ENCODE data around the gene MOB3A. TPM values are rescaled to one million over a fixed set of nuclear protein-coding genes. Genes with fewer than 3 reads are reported as not detected.

Gene MOB3A
- total and polyA plus RNA-seq, 10 of the 15 experiments (the other 5 are each of a cell fraction or from before 2014, with no cell fraction given) = 7.5 to 229 (median 79.4) TPM

DNA sequence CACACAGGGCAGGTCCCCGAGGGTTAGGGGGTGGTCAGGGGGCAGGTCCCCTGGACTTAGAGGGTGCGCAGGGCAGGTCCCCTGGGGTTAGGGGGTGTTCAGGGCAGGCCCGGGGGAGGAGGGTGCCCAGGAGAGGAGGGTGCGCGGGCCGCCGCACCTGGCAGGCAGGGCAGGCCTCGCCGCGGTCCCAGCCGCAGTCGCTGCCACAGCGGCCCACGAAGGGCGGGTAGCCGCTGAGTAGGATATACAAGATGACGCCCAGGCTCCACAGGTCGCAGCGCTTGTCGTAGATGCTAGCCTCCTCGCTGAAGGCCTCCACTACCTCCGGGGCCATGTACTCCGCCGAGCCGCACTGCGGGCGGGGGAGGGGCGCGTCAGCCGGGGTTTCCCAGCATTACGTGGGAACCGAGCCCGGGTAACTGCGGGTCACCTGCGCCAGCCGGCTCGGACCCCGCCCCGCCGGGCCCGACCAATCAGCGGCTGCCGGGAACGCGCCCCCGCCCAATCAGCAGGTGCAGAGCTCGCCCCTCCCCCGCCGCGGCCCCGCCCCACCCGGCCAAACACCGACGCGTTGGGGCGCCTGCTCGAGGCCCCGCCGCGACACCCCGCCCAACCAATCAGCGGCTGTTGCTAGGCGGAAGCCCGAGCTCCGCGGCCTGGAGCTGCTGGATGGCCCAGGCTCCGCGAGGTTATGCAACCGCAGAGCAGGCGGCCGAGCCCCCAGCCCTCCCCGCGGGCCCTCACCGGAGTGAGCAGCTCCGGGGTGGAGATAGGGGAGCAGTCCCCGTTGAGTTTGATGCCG, 54.2 kb downstream of the MOB3A start (continued):
- TF ChIP-seq, protein P1, sequence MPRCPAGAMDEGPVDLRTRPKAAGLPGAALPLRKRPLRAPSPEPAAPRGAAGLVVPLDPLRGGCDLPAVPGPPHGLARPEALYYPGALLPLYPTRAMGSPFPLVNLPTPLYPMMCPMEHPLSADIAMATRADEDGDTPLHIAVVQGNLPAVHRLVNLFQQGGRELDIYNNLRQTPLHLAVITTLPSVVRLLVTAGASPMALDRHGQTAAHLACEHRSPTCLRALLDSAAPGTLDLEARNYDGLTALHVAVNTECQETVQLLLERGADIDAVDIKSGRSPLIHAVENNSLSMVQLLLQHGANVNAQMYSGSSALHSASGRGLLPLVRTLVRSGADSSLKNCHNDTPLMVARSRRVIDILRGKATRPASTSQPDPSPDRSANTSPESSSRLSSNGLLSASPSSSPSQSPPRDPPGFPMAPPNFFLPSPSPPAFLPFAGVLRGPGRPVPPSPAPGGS (IDR thresholded peaks at IDR 0.05; ENCODE audit: borderline replicate concordance, insufficient read depth, low read depth, low read length, poor library complexity, severe bottlenecking) = peak; percentile 8
- TF ChIP-seq CBFB (IDR thresholded peaks at IDR 0.05; ENCODE audit: low read depth) (no peak; the same call in 1 of the 2 replicates), SP1 (IDR thresholded peaks at IDR 0.05; ENCODE audit: low read depth, low read length) (peak; percentile 86), FOXK2 (IDR thresholded peaks at IDR 0.05) (no peak), MEF2A (IDR thresholded peaks at IDR 0.05; ENCODE audit: insufficient read depth, low read depth, low read length) (no peak), ZNF207 (IDR thresholded peaks at IDR 0.05; ENCODE audit: borderline replicate concordance) (peak; percentile 61; the same call in 1 of the 2 replicates), NR2C2 (IDR thresholded peaks at IDR 0.05; ENCODE audit: borderline replicate concordance, control insufficient read depth, insufficient read length, low read depth) (no peak), POLR2AphosphoS5 (IDR thresholded peaks at IDR 0.05; ENCODE audit: low read length) (peak; percentile 74), PML (IDR thresholded peaks at IDR 0.05; ENCODE audit: low read length) (no peak; the same call in 1 of the 2 replicates), YBX1 (IDR thresholded peaks at IDR 0.05) (no peak), SMAD5 (IDR thresholded peaks at IDR 0.05; ENCODE audit: low read depth) (peak; percentile 40; the same call in 1 of the 2 replicates), TCF12 (IDR thresholded peaks at IDR 0.05; ENCODE audit: low read depth, low read length) (peak; percentile 81), SREBF2 (IDR thresholded peaks at IDR 0.05; ENCODE audit: low read length) (0 out of 2 replicates have a peak, but pooled peaks have one; percentile 18), CBX5 (IDR thresholded peaks at IDR 0.05; ENCODE audit: low read depth) (no peak), HCFC1 (IDR thresholded peaks at IDR 0.05; ENCODE audit: low read length) (no peak), CEBPB (IDR thresholded peaks at IDR 0.05; ENCODE audit: borderline replicate concordance in 1 of 2, low read depth in 2 of 2, low read length in 2 of 2) (peak in 1 of 2 experiments; percentile 95; a peak in 2 of 4 replicates), SREBF1 (IDR thresholded peaks at IDR 0.05; ENCODE audit: low read length) (no peak), EED (IDR thresholded peaks at IDR 0.05; ENCODE audit: low read depth) (peak; percentile 10; the same call in 1 of the 2 replicates)
- TF ChIP-seq, protein P2, sequence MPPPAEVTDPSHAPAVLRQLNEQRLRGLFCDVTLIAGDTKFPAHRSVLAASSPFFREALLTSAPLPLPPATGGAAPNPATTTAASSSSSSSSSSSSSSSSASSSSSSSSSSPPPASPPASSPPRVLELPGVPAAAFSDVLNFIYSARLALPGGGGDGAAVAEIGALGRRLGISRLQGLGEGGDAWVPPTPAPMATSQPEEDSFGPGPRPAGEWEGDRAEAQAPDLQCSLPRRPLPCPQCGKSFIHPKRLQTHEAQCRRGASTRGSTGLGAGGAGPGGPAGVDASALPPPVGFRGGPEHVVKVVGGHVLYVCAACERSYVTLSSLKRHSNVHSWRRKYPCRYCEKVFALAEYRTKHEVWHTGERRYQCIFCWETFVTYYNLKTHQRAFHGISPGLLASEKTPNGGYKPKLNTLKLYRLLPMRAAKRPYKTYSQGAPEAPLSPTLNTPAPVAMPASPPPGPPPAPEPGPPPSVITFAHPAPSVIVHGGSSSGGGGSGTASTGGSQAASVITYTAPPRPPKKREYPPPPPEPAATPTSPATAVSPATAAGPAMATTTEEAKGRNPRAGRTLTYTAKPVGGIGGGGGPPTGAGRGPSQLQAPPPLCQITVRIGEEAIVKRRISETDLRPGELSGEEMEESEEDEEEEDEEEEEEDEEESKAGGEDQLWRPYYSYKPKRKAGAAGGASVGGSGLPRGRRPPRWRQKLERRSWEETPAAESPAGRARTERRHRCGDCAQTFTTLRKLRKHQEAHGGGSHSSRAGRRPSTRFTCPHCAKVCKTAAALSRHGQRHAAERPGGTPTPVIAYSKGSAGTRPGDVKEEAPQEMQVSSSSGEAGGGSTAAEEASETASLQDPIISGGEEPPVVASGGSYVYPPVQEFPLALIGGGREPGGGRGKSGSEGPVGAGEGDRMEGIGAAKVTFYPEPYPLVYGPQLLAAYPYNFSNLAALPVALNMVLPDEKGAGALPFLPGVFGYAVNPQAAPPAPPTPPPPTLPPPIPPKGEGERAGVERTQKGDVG (CRISPR knock-in tag; IDR thresholded peaks at IDR 0.05) = no peak
- TF ChIP-seq, protein P3, sequence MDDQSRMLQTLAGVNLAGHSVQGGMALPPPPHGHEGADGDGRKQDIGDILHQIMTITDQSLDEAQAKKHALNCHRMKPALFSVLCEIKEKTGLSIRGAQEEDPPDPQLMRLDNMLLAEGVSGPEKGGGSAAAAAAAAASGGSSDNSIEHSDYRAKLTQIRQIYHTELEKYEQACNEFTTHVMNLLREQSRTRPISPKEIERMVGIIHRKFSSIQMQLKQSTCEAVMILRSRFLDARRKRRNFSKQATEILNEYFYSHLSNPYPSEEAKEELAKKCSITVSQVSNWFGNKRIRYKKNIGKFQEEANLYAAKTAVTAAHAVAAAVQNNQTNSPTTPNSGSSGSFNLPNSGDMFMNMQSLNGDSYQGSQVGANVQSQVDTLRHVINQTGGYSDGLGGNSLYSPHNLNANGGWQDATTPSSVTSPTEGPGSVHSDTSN (IDR thresholded peaks at IDR 0.05; ENCODE audit: insufficient replicate concordance, low read depth, low read length) = no peak
- TF ChIP-seq, protein P4, sequence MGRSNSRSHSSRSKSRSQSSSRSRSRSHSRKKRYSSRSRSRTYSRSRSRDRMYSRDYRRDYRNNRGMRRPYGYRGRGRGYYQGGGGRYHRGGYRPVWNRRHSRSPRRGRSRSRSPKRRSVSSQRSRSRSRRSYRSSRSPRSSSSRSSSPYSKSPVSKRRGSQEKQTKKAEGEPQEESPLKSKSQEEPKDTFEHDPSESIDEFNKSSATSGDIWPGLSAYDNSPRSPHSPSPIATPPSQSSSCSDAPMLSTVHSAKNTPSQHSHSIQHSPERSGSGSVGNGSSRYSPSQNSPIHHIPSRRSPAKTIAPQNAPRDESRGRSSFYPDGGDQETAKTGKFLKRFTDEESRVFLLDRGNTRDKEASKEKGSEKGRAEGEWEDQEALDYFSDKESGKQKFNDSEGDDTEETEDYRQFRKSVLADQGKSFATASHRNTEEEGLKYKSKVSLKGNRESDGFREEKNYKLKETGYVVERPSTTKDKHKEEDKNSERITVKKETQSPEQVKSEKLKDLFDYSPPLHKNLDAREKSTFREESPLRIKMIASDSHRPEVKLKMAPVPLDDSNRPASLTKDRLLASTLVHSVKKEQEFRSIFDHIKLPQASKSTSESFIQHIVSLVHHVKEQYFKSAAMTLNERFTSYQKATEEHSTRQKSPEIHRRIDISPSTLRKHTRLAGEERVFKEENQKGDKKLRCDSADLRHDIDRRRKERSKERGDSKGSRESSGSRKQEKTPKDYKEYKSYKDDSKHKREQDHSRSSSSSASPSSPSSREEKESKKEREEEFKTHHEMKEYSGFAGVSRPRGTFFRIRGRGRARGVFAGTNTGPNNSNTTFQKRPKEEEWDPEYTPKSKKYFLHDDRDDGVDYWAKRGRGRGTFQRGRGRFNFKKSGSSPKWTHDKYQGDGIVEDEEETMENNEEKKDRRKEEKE (IDR thresholded peaks at IDR 0.05) = no peak

All from GM12878 (cell line).